ENCODE measurements around the gene MAST4. TPM values are rescaled to one million over a fixed set of nuclear protein-coding genes. Genes with fewer than 3 reads are reported as not detected.

Gene MAST4
- total RNA-seq, 1 donor from 2014 or later: 0.99 TPM

DNA sequence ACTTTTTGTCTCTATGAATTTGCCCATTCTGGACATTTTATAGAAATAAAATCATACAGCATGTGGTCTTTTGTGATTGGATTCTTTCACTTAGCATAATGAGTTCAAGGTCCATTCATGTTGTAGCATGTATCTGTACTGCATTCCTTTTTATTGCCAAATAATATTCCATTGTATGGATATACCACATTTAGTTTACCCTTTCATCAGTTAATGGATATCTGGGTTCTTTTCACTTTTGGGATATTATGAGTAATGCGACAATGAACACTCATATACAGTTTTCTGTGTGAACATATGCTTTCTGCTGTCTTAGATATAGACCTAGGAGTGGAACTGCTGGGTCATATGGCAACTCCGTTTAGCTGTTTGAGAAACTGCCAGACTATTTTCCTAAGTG lies 41.3 kb upstream of the MAST4 start:
- no peaks in the 10 kb centered on the region for H3K36me3 ChIP-seq
- H3K9me3 ChIP-seq (ENCODE audit: low read depth): no peaks in the 10 kb centered on the region
- no peak overlapping the region for H3K4me3 ChIP-seq
- Mint-ChIP-seq H3K4me3 (no peak overlapping the region), H3K27ac (no peak overlapping the region), H3K36me3 (no peaks in the 10 kb centered on the region), H3K27me3 (ENCODE audit: insufficient read depth, low read depth) (peaks cover 2% of the 10 kb centered on the region), H3K4me1 (no peaks in the 10 kb centered on the region), H3K9me3 (peaks cover 6% of the 10 kb centered on the region)
- TF ChIP-seq EZH2phosphoT487 (IDR thresholded peaks at IDR 0.05) (no peak), EZH2 (IDR thresholded peaks at IDR 0.05) (no peak)
- TF ChIP-seq, protein P1, sequence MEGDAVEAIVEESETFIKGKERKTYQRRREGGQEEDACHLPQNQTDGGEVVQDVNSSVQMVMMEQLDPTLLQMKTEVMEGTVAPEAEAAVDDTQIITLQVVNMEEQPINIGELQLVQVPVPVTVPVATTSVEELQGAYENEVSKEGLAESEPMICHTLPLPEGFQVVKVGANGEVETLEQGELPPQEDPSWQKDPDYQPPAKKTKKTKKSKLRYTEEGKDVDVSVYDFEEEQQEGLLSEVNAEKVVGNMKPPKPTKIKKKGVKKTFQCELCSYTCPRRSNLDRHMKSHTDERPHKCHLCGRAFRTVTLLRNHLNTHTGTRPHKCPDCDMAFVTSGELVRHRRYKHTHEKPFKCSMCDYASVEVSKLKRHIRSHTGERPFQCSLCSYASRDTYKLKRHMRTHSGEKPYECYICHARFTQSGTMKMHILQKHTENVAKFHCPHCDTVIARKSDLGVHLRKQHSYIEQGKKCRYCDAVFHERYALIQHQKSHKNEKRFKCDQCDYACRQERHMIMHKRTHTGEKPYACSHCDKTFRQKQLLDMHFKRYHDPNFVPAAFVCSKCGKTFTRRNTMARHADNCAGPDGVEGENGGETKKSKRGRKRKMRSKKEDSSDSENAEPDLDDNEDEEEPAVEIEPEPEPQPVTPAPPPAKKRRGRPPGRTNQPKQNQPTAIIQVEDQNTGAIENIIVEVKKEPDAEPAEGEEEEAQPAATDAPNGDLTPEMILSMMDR (IDR thresholded peaks at IDR 0.05): no peak
- DNase-seq (ENCODE audit: low spot score): no peak
- no peak overlapping the region for H3K9ac ChIP-seq
- H3F3A ChIP-seq (ENCODE audit: low read depth): no peaks in the 10 kb centered on the region
- H3K27ac ChIP-seq: no peak overlapping the region
- no peak overlapping the region for H3K4me2 ChIP-seq
- H3K27me3 ChIP-seq: no peaks in the 10 kb centered on the region
- no peaks in the 10 kb centered on the region for H3K4me1 ChIP-seq
- H4K20me1 ChIP-seq (ENCODE audit: low read depth): no peaks in the 10 kb centered on the region
- H3K79me2 ChIP-seq (ENCODE audit: low read depth): no peaks in the 10 kb centered on the region
- H2AFZ ChIP-seq (replicated peaks): no peak overlapping the region

DNA sequence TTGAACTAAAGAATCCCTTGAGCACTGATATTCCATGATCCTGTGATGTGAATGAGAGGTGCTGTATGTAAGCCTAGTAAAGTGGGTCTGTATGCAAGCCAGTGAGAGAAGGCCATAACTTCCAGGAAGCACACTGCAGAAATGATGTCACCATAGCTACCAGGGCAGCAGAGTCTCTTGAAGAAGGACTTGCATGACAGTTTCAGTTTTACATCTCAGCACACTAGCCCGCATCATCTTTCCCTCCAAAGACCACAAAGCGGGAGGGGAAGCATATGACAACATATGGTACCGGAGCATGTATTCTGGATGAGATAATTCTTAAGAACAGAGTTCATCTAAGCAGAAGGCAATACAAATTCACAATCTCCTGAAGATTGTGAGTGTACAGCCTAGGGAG lies 37.6 kb upstream of the MAST4 start:
- Mint-ChIP-seq H3K4me3 (no peak overlapping the region), H3K9me3 (peaks cover 14% of the 10 kb centered on the region), H3K4me1 (no peaks in the 10 kb centered on the region), H3K36me3 (no peaks in the 10 kb centered on the region), H3K27ac (no peak overlapping the region), H3K27me3 (ENCODE audit: insufficient read depth, low read depth) (peaks cover 2% of the 10 kb centered on the region)
- no peak overlapping the region for H3K9ac ChIP-seq
- TF ChIP-seq, protein P1 (IDR thresholded peaks at IDR 0.05): no peak
- no peak for TF ChIP-seq EZH2phosphoT487 (IDR thresholded peaks at IDR 0.05)
- no peak for TF ChIP-seq EZH2 (IDR thresholded peaks at IDR 0.05)
- no peaks in the 10 kb centered on the region for H3K79me2 ChIP-seq (ENCODE audit: low read depth)
- H3K27ac ChIP-seq: no peak overlapping the region
- DNase-seq (ENCODE audit: low spot score): no peak
- H2AFZ ChIP-seq (replicated peaks): no peak overlapping the region
- H3K36me3 ChIP-seq: no peaks in the 10 kb centered on the region
- no peaks in the 10 kb centered on the region for H3K9me3 ChIP-seq (ENCODE audit: low read depth)
- H3K4me3 ChIP-seq: no peak overlapping the region
- no peaks in the 10 kb centered on the region for H4K20me1 ChIP-seq (ENCODE audit: low read depth)
- H3K27me3 ChIP-seq: no peaks in the 10 kb centered on the region
- no peaks in the 10 kb centered on the region for H3K4me1 ChIP-seq
- H3K4me2 ChIP-seq: no peak overlapping the region
- no peaks in the 10 kb centered on the region for H3F3A ChIP-seq (ENCODE audit: low read depth)

DNA sequence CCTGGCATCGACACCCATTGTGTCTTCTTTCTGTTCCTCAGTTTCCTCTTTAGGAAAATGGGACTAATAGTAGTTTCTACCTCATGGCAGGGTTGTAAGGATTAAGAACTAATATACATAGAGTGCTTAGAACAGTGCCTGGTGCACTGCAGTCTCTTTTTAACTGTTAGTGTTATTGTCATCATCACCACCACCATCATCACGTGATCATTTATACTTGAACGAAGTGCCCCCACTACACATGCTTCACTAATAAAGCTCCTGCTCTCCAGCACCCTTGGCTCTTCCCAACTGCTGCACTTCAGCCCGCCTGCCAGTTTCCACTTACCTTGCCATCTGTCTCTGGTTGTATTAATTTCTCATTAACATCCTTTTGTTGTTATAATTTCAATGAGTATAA lies 35.8 kb upstream of the MAST4 start:
- no peaks in the 10 kb centered on the region for H4K20me1 ChIP-seq (ENCODE audit: low read depth)
- H3K9ac ChIP-seq: no peak overlapping the region
- H3K27ac ChIP-seq: no peak overlapping the region
- no peak overlapping the region for H3K4me2 ChIP-seq
- no peaks in the 10 kb centered on the region for H3K27me3 ChIP-seq
- no peaks in the 10 kb centered on the region for H3K9me3 ChIP-seq (ENCODE audit: low read depth)
- H3K27ac Mint-ChIP-seq: no peak overlapping the region
- H3K79me2 ChIP-seq (ENCODE audit: low read depth): no peaks in the 10 kb centered on the region
- no peak overlapping the region for H3K4me3 Mint-ChIP-seq
- H3K9me3 Mint-ChIP-seq: peaks cover 13% of the 10 kb centered on the region
- peaks cover 2% of the 10 kb centered on the region for H3K27me3 Mint-ChIP-seq (ENCODE audit: insufficient read depth, low read depth)
- no peaks in the 10 kb centered on the region for H3F3A ChIP-seq (ENCODE audit: low read depth)
- no peaks in the 10 kb centered on the region for H3K36me3 ChIP-seq
- DNase-seq (ENCODE audit: low spot score): no peak
- no peak overlapping the region for H3K4me3 ChIP-seq
- TF ChIP-seq EZH2 (IDR thresholded peaks at IDR 0.05) (no peak), EZH2phosphoT487 (IDR thresholded peaks at IDR 0.05) (no peak)
- TF ChIP-seq, protein P1 (IDR thresholded peaks at IDR 0.05): no peak
- H3K4me1 Mint-ChIP-seq: no peaks in the 10 kb centered on the region
- H3K36me3 Mint-ChIP-seq: no peaks in the 10 kb centered on the region
- H3K4me1 ChIP-seq: no peaks in the 10 kb centered on the region
- H2AFZ ChIP-seq (replicated peaks): no peak overlapping the region

Measured in neural progenitor cell (in vitro differentiated cells).